T-helper 2 cell treated with Interferon-gamma antibody and Interleukin-4, amounts not matched to agents 100 ng/mL and 5 ng/mL, for 36 hours (primary cell): ENCODE measurements around the gene ETFA. TPM values are rescaled to one million over a fixed set of nuclear protein-coding genes. Genes with fewer than 3 reads are reported as not detected.

ENCODE experiments used
- intact Hi-C: fragments of 100-400 bp; cut with micrococcal nuclease; formaldehyde crosslinking; loops from one replicate; pipeline ENCODE4 v1.15.1; 2023
- total RNA-seq: library from RNA; stranded (reverse); gene quantifications from 2 replicates; pipeline ENCODE4 v1.2.3, GENCODE V29; 2022

ETFA gene
- total RNA-seq, 1 donor from 2014 or later = 119 TPM

DNA sequence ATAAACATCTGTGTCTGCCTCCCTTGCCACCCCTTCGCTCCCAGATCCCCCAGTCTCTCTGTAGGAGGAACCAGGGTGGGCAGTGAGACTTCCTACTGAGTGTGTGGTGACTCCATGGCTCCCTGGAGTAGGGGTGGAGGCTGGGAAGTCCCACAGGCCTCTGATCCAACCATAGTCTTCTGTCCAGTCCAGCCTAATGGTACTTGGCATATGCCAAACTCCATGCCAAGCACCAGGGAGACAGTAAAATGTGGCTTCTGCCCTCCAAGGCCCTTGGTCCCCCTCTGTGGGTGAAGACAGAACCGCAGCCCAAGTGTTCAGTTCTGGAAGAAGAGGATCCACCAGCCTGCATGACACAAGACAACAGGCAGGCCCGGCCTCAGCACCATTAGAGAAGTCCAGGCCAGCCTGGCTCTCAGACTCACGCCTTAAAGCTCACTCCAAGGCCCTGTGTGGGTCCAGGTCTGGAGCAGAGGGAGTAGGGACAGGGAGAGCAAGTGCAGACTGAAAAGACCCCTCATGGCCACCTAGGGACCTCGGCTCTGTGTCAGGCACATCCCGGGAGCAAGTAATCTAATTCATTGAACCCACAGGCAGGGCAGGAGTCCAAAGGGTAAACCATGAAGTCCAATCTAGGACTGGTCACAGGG, 112.7 kb downstream of the ETFA start:
- intact Hi-C loops = no loop called here

DNA sequence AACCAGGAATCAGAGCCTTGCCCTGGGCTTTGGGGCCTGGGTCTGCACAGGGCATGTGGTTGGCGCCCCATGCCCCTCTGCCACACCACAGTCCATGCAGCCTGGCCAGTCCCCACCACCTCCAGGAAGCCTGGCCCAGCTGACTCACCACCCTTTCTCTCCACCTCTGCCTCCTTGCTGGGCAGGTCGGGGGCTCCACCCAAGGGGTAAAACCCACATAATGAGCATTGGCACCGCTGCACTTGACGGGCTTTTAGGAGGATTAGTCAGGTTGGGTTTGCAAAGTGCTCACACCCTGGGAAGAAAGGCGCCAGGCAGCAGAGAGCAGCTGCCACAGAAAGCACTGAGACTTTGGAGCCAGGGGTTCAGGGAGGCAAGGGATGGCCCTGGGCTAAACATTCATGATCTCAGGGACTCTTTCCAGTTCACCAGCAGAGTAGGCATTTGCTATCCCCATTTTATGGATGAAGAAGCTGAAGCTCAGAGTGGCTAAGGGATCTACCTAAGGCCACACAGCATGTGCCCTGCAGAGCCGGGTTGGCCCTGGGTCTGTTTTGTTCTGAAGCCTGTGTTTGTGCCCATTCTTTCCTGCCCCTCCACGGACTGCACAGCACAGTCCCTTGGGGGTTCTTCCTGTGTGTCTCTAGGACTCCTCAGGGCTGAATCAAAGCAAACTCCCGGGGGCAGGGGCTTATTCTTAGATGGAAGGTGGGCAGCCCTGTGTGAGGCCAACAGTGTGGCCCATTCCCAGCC, 113.4 kb downstream of the ETFA start:
- intact Hi-C loops = no loop called here

DNA sequence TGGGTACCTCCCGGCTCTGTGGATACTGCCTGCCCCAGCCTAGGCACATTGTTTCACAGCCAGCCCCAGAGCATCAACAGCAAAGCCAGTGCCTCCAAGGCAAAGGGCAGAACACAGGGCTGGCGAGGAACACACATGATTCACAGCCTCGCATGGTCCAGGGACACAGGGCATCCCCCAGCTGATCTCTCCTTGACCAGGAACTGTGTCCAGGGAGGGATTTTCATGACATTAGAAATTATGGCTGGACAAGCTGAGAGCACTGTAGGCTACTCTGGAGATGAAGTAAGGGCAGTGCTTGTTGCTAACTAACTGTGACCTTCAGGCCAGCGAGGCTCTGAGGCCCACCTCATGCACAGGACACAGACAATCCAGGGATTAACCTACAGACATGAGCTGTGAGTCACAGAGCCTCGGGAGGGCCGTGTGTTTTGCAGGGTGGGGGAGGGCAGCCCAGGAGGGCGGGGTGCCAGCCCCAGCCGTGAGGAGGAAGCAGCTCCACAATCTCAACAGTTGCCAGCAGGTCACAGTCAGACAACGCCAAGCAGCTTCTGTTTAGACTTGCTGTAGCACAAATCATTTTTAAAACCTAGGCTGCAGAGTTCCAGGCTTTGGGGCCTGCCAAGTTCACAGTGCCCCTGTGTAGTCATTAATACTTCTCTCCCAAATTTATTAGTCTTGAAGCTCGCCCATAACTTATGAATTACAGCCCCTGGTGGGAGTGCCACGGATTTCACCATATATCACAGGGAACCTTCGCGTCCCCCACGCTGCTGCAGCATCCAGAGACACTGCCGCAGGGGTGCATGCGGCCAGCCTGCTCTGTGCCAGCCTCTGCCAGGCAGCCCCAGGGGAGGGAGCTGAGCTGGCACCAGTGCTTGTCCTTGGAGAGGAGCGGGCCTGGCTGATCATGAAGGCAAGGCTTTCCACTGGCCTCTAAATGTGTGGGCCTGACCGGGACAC, 114.7 kb downstream of the ETFA start:
- intact Hi-C loops = no loop called here

DNA sequence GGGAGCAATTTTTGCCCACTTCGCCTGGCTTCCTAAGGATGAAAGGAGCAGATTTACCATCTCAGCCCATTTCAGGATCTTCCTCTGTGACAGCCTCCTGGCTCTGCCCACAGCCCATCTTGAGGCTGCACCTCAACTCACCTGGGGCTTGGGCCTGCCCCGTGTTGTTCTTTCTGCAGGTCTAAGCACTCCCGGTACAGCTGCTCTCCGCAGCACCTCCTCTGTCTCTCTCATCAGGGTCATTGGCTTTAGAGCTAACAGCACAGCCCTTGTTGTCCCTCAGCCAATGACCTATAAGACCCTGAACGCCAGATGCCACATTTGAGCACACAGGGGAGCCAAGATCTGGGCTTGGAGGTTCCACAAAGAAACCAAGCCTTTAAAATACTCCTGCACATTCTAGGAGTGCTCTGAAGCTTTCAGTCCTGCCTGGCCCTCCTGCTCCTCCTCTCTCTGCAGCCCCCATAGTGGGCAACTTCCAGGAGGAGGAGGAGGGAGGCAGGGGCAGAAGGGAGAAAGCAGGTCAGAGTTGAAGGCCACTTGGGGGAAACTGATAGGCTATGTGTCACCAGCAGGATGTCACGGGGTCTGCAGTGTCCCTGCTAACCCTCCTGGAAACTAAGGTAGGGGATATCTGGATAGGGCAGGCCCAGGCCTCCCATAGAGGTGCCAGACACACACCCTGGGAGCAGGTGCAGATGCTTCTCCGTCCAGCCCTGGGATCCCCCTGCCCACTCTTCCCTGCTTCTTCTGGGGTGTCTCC, 115.6 kb downstream of the ETFA start:
- intact Hi-C loops = no loop called here

DNA sequence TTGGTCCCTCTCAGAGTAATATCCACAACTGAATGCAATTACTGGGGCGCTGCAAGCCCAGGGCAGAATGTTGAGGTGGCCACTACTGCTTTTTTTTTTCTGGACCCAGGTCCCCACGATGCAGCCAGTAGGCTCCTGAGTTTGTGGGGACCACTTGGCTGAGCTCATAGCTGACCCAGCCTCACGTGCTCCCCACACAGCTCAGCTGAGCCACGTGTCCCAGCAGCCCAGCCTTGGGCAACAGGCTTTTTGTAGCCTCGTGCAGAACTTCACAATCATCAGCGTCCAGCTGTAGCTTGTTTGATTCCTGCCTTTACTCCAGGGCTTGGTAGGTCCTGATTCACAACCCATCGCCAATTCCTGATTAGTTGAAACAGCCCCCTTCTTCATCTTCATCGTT, 117.3 kb downstream of the ETFA start:
- intact Hi-C loops = no loop called here

DNA sequence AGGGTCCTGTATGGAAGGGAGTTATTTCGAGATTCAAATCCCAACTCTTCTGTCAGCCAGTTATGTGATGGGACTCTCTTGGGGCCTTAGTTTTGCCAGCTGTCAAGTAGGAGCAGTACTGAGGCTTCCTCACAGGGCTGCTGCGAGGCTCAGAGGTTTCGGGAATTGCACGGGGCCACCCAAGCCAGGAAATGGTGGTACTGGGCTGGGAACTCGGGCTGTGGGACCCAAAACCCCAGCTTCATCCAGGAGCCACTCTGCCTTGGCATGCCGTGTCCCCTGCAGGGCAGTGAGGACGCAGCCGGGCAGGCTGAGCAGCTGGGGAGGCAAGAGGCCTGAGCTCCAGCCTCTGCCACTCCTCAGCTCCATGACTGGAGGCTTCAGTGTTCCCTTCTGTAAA, 118.6 kb downstream of the ETFA start:
- intact Hi-C loops = no loop called here

DNA sequence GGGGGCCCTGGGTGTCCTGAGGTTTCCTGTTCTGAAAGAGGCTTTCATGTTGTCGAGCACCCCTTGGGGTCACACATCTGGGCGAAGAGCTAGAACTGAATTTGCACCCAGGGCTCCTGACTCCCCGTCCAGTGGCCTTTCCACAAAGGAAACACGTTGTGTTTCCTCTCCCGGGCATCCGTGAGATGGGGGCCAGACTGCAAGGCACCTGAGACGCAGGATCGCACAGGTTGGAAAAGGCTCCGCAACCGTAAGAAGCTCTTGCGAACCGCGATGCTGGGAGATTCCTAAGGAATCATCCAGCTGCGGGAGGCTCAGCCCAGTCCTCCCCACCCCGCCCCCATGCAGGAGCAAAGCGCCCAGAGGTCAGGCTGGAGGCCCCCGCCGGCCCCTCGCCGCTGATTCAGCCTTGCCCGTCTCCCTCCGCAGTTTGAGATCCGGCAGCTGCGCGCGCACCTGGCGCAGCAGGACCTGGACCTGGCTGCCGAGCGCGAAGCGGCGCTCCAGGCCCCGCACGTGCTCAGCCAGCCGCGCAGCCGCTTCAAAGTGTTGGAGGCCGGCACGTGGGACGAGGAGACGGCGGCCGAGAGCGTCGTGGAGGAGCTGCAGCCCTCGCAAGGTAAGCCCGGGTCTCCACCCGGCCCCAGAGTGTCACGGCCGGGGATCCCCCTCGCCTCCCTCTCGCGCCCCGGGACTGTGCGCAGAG, 119.6 kb downstream of the ETFA start:
- intact Hi-C loops = no loop called here

DNA sequence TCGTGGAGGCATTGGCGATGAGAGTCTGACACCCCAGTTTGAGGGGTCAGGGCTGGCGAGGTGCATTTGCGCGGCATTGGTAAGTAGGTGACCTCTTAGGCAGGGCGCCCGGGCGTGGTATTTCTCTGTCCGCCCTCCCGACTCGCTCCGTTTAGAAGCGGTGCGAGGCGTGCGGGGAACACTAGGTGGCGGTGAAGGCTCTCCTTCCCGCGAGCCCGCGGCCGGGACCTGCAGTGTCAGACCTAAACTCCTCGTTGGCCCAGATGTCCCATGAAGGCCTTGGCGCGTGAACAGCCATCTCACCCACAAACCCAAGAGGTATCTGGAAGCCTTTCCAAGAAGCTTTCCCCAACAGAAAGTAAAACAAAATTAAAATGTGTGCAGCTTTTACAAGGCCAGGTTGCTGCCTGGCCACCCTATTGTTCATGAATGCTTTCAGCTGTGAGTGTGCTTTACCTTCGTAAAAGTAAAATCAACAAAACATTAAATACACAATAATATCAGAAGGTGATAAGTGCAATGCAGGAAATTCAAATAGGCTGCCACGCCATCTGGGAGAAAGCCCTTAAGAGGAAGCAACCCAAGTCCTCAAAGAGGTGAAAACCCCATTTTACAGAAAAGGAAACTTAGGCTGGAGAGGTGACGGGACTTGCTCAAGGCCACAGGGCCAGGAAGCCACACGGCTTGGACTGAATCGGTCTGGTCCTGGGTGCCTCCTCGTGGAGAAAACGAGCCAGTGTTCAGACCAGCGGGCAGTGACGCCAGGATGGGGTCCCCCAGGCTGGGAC, 120.3 kb downstream of the ETFA start:
- intact Hi-C loops = no loop called here

DNA sequence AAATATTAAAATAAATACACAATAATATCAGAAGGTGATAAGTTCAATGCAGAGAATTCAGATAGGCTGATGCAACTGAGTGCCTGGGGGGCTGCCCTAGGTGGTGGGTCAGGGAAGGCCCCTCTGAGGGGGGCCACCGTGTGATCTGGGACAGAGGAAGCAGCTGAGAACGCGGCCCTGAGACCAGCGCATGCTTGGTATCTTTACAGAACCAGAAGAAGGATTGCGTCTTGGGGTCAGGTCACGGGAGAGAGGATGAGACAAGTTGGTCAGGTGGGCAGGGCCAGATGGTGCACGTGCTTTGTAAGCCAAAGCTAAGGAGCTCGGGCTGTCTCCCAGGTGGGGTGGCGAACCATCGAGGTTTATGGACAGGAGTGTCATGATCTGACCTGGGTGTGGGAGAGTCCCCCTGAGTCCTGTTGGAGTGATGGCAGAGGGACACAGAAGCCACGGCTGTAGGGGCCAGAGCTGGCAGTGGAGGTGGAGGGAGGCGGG, 121.2 kb downstream of the ETFA start:
- intact Hi-C loops = no loop called here

DNA sequence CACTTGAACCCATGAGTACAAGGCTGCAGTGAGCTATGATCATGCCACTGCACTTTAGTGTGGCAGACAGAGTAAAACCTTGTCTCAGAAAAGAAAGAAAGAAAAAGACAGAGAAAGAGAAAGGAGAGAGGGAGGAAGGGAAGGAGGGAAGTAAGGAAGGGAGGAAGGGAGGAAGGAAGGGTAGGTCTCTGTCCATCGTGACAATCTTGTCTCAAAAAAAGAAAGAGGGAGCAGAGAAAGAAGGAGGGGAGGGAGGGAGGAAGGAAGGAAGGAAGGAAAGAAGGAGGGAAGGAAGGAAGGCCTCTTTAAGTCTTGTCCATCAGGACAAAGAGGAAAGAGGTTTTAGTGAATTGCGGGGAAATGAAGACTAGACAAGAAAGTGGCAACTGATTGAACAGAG, 122.2 kb downstream of the ETFA start:
- intact Hi-C loops = no loop called here

DNA sequence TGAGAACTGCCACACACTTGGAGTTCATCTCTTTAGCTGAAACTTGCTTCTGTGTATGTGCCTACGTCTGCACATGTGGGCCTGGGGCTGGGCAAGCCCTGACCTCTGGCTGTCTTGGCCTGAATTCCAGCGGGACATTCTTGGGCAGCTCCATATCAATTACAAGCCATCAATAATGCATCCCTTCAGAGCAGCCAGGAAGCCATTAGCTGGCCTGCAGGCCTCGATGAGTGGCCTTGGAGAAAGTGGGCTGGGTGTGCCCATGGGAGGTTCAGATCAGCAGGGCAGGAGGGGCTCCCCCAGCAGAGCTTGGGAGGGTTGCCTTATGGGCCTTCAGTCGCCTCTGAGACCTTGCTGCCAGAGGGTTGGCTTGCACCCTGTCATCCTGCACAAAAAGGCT, 124.1 kb downstream of the ETFA start:
- intact Hi-C loops = no loop called here

DNA sequence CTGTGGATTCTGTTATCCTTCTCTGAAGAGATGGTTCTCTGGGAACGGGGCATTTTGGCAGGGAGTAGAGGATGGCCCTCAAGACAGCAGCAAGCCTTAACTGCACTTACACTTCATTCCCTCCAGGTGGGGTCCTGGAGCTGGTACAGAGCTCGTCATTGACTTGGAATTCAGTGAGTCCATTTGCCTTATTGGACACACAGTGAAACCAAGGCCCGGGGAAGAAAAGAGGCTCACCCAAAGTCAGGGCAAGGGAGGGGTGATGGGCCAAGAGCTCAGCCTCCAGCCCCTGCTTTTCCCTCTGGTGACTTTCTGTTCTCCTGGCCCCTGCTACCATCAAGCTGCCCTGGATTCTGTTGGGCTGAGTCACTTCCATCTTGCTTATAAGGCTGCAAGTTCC, 125.6 kb downstream of the ETFA start:
- intact Hi-C loops = no loop called here

DNA sequence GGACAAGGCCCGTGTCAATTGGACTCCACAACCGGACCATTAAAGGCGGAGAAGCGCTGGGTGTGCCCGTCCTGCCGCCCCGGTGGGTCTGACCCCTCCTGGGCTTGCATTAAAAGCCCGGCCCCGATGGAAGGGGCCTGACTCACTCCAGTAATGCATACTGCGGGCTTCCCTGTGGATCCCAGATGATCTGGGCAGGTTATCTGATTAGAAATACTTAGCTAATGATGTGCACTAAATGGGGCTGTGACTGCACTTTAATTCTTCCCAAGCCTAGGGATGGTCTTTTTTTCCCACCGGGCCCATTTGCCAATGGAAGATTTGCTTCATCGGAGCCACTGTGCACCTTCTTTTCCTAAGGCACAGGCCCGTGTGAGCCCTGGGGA, 126.6 kb downstream of the ETFA start:
- intact Hi-C loops = no loop called here

DNA sequence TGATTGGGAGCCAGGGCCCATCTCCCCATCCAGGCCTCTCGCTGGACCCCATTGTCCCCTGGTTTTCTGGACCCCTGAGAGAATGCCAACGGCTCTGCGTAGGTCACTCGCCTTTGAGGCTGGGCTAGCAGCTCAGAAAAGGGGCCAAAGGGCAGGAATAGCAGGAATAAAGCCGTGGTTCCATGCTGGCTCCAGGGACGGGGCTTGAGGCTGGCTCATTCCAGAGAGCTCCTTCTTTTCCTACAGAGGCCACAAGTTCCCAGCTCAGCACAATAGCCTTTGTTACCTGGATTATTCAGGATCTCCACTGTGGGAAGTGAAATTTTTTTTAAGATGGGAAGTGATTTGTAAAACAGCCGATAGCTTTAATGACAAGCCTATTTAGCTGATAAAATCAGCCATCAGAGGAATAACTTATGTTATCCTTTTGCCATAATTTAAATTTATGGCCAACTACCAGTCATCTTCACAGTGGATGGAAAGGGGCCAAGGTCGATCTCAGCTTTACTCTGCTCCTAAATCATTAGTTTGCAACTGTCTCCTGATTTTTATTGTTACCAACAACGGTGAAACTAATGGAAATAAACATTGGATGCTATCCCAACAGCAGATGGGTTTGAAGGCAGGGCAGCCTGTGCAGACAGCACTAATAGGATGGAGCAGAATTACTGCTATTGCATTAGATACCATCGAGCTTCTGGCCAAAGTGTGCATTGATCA, 127.2 kb downstream of the ETFA start:
- intact Hi-C loops = no loop called here

DNA sequence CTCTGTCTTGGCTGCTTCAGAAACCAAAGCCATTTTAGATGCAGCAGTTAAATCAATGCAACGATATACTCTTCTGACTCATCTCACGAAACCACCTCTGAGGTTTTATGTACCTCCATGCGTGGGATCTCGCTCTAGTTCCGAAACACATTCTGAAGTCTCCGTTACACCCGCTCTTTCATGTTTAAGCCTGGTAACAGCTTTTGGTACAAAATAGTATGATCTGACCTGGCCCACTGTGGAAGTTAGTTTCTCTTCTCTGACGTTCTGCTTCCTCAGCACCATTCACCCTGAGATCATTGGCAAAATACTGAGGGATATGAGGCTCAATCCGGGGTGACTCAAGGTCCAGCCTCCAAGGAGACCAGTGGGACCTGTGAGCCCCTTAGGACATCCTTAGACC, 129.6 kb downstream of the ETFA start:
- intact Hi-C loops = no loop called here

DNA sequence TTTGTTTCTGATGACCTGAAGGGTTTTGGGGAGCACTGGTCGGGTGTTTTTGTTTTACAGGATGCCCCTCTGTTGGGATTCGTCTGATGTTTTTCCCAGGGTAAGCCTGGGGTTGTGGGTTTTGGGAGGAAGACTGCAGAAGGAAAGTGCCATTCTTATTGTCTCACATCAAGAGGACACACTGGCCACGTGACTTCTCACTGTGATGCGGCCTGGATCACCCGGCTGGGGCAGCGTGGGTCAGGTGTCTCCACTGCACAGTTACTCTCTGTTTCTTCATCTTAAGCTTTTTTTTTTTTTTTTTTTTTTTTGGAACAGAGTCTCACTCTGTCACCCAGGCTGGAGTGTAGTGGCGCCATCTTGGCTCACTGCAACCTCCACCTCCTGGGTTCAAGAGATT, 130.9 kb downstream of the ETFA start:
- intact Hi-C loops = no loop called here

DNA sequence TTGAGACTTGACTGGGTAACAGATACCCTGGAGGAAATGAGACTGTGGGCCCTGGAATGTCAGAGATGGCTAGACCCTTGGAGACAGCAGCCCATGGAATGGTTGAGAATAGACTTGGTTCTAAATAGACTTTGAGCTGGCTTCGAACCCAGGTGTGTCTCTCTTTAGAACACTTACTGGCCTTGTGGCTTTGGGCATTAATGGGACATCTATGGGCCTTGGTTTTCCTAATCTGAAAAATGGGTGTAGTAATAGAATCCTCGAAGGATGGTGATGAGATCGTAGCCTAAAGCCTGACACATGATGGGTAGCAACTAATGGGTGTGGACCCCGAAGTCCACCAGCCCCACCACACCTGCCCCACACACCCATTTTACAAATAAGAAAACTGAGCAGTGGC, 132.2 kb downstream of the ETFA start:
- intact Hi-C loops = no loop called here

DNA sequence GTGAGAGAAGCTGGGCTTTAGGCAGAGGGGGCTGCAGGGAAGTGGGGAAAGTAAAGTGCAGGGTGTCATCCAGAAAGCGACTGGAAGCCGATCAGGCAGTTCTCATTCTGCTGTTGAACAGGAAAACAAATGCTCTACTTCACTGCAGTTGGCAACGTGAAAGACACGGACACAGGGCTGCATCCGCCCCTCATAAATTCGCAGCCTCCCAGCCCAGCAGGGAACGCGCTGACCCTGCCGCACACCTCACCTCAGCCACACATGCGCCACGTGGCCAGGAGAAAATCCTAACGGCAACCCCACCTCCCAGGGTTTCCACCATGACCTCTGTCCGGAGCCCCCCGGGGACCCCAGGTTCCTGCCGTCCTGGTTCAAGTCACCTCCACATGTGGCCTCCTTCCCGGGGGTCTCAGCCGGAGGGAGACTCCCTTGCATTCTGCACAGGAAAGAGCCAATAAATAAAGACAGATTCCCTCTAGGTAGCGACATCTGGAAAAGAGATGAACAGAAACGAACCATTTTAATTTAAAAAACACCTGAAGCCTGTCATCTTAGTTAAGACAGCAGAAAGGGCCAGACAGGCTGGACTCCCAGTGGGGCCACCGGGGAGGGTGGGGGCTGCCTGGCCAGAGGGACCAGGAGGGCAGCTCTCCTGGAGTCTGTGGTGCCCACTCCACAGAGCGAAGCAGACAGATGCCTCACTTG, 132.8 kb downstream of the ETFA start:
- intact Hi-C loops = no loop called here
